ENCODE data around the gene ATMIN. TPM values are rescaled to one million over a fixed set of nuclear protein-coding genes. Genes with fewer than 3 reads are reported as not detected.
A peak's percentile ranks its signal among the peaks of the same experiment; 100 is the strongest.

The ATMIN gene
- total RNA-seq, 1 donor from 2014 or later, result 21.2 TPM

DNA sequence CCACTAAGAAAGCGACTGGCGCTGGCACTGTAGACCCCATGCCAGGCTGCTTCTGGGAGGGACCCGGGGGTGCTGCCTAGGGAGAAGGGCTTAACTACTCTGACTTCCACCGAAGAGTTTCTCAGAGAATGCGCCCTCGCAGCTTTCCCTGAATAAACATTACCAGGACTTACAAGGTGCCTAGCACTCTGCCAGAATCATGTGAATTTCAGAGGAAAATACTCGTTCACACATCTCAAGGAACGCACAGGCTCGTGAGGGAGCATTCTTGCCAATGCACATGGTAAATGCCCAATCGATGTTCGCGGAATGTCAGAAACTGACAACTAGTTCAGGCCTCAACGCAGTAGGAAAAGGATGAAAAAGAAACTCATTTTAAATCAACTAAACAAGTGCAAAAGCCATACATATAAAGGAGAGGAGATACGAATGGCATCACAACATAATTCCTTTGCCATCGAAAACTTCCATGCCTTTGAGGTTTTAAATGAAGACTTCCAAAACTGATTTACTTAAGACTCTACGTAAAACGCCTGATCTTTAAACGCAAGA, 30.0 kb upstream of the ATMIN start:
- H3K4me3 ChIP-seq (ENCODE audit: low read depth, low read length), result peak overlapping the region; percentile 96
- TF ChIP-seq, protein P1, sequence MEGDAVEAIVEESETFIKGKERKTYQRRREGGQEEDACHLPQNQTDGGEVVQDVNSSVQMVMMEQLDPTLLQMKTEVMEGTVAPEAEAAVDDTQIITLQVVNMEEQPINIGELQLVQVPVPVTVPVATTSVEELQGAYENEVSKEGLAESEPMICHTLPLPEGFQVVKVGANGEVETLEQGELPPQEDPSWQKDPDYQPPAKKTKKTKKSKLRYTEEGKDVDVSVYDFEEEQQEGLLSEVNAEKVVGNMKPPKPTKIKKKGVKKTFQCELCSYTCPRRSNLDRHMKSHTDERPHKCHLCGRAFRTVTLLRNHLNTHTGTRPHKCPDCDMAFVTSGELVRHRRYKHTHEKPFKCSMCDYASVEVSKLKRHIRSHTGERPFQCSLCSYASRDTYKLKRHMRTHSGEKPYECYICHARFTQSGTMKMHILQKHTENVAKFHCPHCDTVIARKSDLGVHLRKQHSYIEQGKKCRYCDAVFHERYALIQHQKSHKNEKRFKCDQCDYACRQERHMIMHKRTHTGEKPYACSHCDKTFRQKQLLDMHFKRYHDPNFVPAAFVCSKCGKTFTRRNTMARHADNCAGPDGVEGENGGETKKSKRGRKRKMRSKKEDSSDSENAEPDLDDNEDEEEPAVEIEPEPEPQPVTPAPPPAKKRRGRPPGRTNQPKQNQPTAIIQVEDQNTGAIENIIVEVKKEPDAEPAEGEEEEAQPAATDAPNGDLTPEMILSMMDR (conservative IDR thresholded peaks at IDR 0.05; ENCODE audit: low read depth, low read length), result no peak
- DNase-seq (ENCODE audit: low read depth), result no peak

DNA sequence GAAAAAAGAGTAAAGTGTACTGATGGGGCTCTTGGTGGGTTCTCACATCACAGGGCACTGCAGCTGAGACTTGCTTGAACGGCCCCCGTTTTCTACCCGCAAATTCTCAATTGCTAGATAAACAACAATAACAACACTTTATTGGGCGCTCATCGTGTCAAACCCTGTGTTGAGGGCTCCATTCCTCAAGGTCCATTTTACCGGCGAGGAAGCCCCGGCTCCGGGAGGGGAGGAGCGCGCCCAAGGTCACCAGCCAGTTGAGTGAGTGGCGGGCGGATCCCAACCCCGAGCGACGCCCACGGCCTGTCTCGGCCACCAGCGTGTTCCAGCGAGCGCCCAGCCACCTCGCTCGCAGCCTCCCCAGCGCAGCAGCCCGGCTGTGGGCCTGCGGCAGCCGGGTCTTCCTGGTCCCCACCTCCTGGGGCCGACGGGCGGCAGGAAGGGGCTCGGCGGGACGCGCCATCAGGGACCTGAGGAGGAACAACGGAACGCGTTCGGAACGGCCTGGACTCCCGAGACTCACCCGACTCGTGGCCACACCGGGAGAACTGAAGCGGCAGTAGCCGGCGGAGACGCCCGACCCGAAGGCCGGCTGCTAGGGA, 29.3 kb upstream of the ATMIN start:
- TF ChIP-seq, protein P1 (conservative IDR thresholded peaks at IDR 0.05; ENCODE audit: low read depth, low read length), result no peak
- H3K4me3 ChIP-seq (ENCODE audit: low read depth, low read length), result peak overlapping the region; percentile 96
- no peak for DNase-seq (ENCODE audit: low read depth)

DNA sequence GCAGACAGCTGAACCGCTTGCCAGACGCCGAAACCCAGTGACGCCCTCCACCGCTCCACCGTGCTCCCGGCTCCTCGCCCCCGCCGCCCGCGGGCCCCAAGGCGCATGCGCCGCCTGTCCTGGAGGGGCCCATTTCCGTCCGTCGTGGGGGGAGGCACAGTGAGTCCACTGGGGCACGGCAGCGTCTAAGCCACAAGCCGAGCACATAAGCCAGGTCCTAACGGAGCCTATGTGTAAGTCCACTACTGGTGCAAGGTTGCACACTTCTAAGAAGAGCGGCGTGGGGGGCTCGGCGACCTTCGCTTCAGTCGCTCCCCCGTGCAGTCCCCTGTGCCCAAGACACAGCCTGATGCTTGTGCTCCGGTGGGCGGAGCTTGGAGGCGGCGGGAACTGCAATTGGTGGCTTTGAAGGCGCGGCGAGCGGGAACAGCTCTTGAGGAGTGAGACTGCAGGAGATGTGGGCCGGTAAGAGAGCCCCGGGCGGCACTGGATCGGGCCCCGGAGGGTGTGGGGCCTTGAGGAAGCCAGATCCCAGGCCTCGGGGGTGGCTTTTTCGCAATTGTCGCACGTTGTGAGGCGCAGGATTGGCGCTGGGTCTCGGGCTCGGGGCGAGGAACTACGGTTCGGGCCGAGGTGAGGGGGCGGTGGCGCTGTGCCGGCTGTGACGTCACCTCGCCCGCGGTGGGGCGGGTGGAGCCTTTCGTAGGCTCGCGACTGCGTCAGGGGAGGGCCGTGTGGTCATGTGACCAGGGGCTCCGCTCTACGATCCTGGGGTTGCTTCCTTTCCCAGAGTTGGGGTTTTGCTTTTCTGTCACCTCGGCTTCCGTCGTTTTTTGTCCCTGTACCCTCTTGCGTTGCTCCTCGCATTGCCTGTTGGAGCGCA, 28.6 kb upstream of the ATMIN start, which contains the start of the genes CENPN and CMC2:
TSS of gene CENPN (plus strand) at position 402 of the 883 bp plus-strand sequence. CDS start 4,726 bp downstream, outside the sequence.
TSS of gene CMC2 (minus strand) at position 73 of the 883 bp plus-strand sequence. CDS start 9,491 bp downstream, outside the sequence.
- peak within 1 kb of the TSS; percentile 96 for H3K4me3 ChIP-seq (ENCODE audit: low read depth, low read length)
- TF ChIP-seq, protein P1 (conservative IDR thresholded peaks at IDR 0.05; ENCODE audit: low read depth, low read length), result peak; percentile 12
- peak; percentile 91 for DNase-seq (ENCODE audit: low read depth)

DNA sequence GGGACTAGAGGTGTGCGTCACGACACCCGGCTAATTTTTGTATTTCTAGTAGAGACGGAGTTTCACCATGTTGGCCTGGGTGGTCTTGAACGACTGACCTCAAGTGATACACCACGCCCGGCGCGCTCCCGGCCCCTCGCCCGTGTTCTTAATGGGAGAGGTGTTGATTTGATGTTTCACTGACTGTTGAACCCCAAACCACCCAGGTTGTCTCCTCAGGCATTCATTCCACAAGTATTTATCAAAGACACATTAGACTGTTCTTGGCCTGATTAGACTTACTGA, 27.2 kb upstream of the ATMIN start:
- peak overlapping the region; percentile 96 for H3K4me3 ChIP-seq (ENCODE audit: low read depth, low read length)
- no peak for DNase-seq (ENCODE audit: low read depth)
- TF ChIP-seq, protein P1 (conservative IDR thresholded peaks at IDR 0.05; ENCODE audit: low read depth, low read length), result no peak

DNA sequence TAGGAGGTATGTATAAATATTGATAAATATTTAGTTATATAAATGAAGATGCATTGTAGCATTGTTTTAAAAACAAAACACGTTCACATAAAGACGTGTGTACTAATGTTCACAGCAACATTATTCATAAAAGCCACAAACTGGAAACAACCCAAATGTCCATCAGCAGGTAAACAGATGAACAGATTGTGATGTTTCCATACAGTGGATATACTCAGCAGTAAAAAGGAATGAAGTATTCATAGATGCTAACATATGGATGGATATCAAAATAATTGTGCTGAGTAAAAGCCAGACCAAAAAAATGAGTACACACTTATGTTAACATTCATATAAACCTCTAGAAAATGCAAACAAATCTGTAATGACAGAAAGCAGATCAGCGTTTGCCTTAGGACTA, 22.7 kb upstream of the ATMIN start:
- TF ChIP-seq, protein P1 (conservative IDR thresholded peaks at IDR 0.05; ENCODE audit: low read depth, low read length), result no peak
- no peak overlapping the region for H3K4me3 ChIP-seq (ENCODE audit: low read depth, low read length)
- no peak for DNase-seq (ENCODE audit: low read depth)

DNA sequence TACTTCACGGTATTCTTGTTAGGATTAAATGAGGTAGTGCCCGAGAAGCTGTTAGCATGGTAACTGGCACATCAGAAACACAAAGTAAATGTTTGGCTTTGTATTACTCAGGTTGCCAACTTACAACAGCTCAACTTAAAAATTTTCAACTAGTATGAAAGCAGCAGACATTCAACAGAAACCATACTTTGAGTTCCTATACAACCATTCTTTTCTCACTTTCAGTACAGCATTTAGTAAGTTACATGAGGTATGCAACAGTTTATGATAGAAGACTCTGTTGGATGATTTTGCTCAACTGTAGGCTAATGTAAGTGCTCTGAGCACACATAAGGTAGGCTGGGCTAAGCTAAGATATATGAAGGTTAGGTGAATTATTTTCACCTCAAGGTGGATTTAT, 21.0 kb upstream of the ATMIN start:
- no peak overlapping the region for H3K4me3 ChIP-seq (ENCODE audit: low read depth, low read length)
- TF ChIP-seq, protein P1 (conservative IDR thresholded peaks at IDR 0.05; ENCODE audit: low read depth, low read length), result no peak
- no peak for DNase-seq (ENCODE audit: low read depth)
